Effector memory CD4-positive, alpha-beta T cell (primary cell): Measurements from ENCODE around the gene TMEM95.

Source experiments
- DNase-seq, 3 donors: peaks; one replicate each; pipeline ENCODE4 v3.0.0-alpha.2; 2020
- H3K27ac ChIP-seq: 2 replicates; pipeline ENCODE4 v1.7.0; 2013; ENCODE audit warnings: mild to moderate bottlenecking, low read length, moderate library complexity; ENCODE audit not compliant: insufficient read depth, poor library complexity, severe bottlenecking
- H3K27me3 ChIP-seq: replicated peaks from 2 replicates; pipeline ENCODE4 v1.7.0; 2013; ENCODE audit warnings: mild to moderate bottlenecking, low read length; ENCODE audit not compliant: insufficient read depth, control insufficient read depth, poor library complexity, severe bottlenecking
- H3K36me3 ChIP-seq: 2 replicates; pipeline ENCODE4 v1.7.0; 2013; ENCODE audit warnings: mild to moderate bottlenecking, low read length, moderate library complexity; ENCODE audit not compliant: control insufficient read depth, insufficient read depth
- H3K4me1 ChIP-seq: 2 replicates; pipeline ENCODE4 v1.7.0; 2013; ENCODE audit warnings: low read length, mild to moderate bottlenecking; ENCODE audit not compliant: control insufficient read depth, insufficient read depth, poor library complexity, severe bottlenecking
- H3K4me3 ChIP-seq: 2 replicates; pipeline ENCODE4 v1.7.0; 2013; ENCODE audit warnings: low read length, low read depth, mild to moderate bottlenecking; ENCODE audit not compliant: insufficient read depth, poor library complexity, severe bottlenecking
- H3K9me3 ChIP-seq: 2 replicates; pipeline ENCODE4 v1.7.0; 2013; ENCODE audit warnings: mild to moderate bottlenecking, low read length, moderate library complexity; ENCODE audit not compliant: control insufficient read depth

The TMEM95 gene

DNA sequence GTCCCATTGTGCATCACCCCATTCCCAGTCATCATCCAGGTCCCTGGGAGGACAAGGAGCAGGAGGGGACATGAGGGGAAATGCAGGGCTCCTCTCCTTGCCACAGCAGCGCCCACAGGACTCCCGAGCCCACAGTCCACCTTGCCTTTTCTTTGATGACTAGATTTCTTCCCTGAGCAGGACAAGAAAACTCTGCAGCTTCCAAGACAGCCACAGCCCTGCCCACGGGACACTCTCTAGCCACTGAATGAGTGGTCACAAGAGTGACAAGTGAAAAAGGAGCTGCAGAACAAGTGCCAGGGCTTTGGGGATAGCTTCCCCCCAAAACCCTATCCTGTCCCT, 30.5 kb upstream of the TMEM95 start:
- Histone ChIP-seq H3K4me3 (no peak overlapping the region), H3K9me3 (no peaks in the 10 kb centered on the region), H3K27me3 (no peaks in the 10 kb centered on the region), H3K4me1 (peaks cover 8% of the 10 kb centered on the region), H3K36me3 (peaks cover 53% of the 10 kb centered on the region), H3K27ac (no peak overlapping the region)
- DNase-seq, result no peak

DNA sequence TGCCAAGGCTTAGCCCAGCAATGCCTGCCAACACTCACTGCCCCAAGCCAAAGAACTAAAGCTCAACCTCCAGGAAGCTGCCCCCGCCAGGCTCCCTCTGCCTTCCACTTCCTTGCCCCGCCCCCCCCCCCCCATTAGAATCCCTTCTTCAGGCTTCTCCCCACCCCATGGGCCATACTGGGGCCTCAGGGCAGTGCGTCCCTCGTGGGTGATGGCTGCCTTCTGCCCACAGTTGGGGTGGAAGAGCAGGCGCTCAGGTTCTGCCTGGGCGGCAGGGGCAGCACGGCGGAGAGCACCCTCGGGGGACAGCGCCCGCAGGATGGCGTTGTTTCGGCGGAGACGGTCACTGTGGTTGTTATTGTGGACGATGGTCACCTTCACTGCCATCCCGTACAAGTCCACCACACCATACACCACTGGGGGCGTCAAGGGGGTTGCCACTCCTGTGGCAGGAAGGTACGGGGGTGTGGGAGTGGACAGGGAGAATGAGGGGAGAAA, 29.9 kb upstream of the TMEM95 start:
- Histone ChIP-seq H3K27me3 (no peaks in the 10 kb centered on the region), H3K36me3 (peaks cover 53% of the 10 kb centered on the region), H3K9me3 (no peaks in the 10 kb centered on the region), H3K4me3 (no peak overlapping the region), H3K4me1 (peaks cover 8% of the 10 kb centered on the region), H3K27ac (no peak overlapping the region)
- DNase-seq, result no peak

DNA sequence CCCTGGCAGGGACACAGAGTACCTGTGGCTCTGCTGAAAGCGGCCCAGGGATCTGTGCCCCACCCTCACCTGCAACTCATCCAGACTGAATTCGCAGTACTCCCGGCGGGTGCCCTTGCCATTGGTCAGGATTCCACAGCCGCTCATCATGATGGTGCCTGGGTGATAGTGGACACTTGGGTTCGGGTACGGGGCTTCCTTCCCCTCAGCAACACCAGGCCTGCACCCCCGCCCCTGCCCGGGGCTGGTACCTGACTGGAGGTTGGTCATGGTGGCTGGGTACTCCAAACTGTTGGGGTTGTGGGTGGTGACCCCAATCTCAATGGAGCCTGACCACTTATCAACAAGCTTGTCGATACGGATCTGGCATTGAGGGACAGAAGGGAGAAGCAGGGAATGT, 28.8 kb upstream of the TMEM95 start:
- H3K36me3 ChIP-seq, result peaks cover 43% of the 10 kb centered on the region
- H3K27me3 ChIP-seq, result no peaks in the 10 kb centered on the region
- H3K4me1 ChIP-seq, result peaks cover 15% of the 10 kb centered on the region
- no peak overlapping the region for H3K27ac ChIP-seq
- no peak overlapping the region for H3K4me3 ChIP-seq
- no peaks in the 10 kb centered on the region for H3K9me3 ChIP-seq
- no peak for DNase-seq

DNA sequence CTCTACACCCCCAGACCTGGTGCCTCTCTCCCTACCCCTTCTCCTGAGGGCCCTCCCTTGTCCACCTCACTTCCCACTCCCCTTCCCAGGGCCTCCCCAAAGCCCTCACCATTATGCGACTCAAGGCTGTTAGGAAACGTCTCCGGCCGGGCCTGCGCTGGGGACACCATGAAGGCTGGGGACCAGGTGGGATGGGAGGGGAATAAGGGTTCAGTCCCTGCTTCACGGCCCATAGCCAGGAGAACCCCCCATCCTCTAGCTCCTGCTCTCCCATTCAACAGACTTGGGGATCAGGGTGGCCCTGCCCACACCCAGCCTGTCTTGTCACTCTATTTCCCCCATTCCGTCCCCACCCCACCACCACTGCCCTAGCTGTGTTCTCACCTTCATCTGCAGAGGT, 27.9 kb upstream of the TMEM95 start:
- no peak for DNase-seq
- H3K4me3 ChIP-seq, result no peak overlapping the region
- H3K27me3 ChIP-seq, result no peaks in the 10 kb centered on the region
- H3K36me3 ChIP-seq, result peaks cover 35% of the 10 kb centered on the region
- H3K9me3 ChIP-seq, result no peaks in the 10 kb centered on the region
- peaks cover 19% of the 10 kb centered on the region for H3K4me1 ChIP-seq
- H3K27ac ChIP-seq, result no peak overlapping the region

DNA sequence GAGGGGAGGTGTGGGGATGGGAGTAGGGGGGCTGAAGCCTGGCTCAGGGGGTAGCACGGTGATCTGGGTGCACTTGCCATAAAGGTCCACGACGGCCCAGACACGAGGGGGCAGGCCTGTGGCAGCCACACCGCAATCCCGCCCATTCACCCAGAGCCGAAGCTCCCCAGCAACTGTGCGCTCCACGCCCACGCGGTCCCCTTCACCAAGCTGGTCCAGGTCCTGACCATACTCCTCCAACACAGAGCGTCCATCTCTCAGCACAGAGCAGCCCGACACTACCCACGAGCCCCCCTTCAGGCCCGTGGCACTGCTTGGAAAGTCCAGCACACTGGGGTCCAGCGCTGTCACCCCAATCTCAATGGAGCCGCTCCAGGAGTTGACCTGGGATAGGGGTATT, 27.5 kb upstream of the TMEM95 start:
- Histone ChIP-seq H3K27me3 (no peaks in the 10 kb centered on the region), H3K9me3 (no peaks in the 10 kb centered on the region), H3K4me3 (no peak overlapping the region), H3K27ac (no peak overlapping the region), H3K36me3 (peaks cover 32% of the 10 kb centered on the region), H3K4me1 (peaks cover 23% of the 10 kb centered on the region)
- DNase-seq, result no peak

DNA sequence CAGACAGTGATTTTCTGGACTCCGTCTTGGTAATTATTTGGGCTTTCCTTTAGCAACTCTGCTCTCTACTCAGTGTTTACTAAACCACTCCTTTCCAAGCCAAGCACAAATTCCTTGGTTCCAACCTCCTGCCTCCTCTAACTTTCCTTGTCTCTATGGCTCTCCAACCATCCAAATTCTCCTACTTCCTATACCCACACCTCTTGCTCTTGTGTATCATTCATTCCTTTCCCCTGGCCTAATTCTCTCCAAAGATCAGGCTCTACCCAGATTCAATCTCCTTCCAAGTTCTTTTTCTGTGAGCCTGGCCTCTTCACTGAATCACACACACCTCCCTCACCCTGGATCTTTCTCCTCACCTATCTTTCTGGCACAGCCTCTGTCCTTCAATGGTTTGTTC, 26.9 kb upstream of the TMEM95 start:
- no peaks in the 10 kb centered on the region for H3K9me3 ChIP-seq
- no peak overlapping the region for H3K27ac ChIP-seq

DNA sequence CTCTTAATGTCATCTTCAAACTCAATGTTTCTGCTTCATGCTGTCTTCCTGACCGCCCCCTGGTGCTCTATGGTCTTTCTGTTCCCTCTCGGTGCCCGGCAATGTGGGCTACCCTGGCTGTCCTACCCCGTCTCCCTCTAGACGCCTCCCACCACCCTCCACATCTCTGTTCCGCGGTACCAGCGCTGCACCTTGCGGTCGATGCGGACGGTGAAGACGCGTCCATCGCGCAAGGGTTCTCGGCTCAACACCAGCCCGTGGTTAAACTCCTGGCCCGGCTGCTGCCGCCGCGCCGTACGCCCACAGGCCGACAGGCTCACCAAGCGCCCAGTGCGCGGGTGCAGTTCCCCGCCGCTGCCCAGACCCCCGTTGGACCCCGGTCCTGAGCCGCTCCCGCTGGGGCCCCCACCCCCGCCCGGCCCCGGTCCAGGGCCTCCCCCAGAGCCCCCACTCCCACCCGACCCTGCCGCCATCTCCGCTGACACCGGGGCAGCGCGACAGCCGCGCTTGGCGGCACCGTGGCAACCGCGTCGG, 26.0 kb upstream of the TMEM95 start, which contains the start of gene NEURL4:
NEURL4 (minus strand) TSS at position 496 of the 534 bp plus-strand sequence; CDS start at position 473, 23 bp downstream.
- DNase-seq, result no peak
- Histone ChIP-seq H3K27me3 (no peaks in the 10 kb centered on the region), H3K36me3 (peaks cover 18% of the 10 kb centered on the region), H3K4me3 (peak within 1 kb of the TSS; percentile 90), H3K9me3 (no peaks in the 10 kb centered on the region), H3K4me1 (peaks cover 29% of the 10 kb centered on the region), H3K27ac (peak within 1 kb of the TSS; percentile 85)

More for the DNA sequence above, 26.9 kb upstream of the TMEM95 start:
- no peak overlapping the region for H3K4me3 ChIP-seq
- H3K36me3 ChIP-seq, result peaks cover 27% of the 10 kb centered on the region
- H3K4me1 ChIP-seq, result peaks cover 24% of the 10 kb centered on the region
- DNase-seq, result no peak
- H3K27me3 ChIP-seq, result no peaks in the 10 kb centered on the region

DNA sequence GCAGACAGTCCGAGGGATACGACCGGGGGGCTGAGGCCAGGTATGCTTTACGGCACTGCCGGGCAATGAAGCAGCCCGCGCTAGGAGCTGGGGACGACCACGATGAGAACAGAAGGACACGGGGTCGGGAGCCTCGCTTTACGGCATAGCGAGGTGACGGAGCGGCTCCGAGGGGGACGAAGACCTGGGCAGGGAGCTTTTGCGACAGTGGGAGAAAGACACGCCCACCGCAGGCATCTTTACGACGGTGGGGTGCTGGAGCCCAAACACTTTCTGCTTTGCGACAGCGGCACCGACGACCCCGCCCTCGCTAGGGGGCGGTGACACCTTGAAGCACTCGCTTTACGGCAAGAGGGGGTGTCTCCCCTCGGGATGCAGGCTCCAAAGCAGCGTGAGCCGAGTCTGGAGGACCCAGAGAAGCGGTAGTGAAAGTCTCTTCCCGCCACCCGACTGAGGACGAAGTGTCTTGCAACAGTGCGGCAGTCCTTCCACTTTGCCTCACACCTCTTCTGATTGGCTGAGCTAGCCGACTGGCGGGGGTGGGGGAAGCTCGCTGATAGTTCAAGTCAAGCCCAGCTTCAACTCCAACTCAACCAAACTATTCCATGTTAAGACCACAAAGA, 25.5 kb upstream of the TMEM95 start:
- Histone ChIP-seq H3K27me3 (no peaks in the 10 kb centered on the region), H3K27ac (peak overlapping the region; percentile 85), H3K9me3 (no peaks in the 10 kb centered on the region), H3K4me3 (peak overlapping the region; percentile 90), H3K36me3 (peaks cover 16% of the 10 kb centered on the region), H3K4me1 (peaks cover 28% of the 10 kb centered on the region)
- peak; percentile 90 to 95 (median 94) for DNase-seq

DNA sequence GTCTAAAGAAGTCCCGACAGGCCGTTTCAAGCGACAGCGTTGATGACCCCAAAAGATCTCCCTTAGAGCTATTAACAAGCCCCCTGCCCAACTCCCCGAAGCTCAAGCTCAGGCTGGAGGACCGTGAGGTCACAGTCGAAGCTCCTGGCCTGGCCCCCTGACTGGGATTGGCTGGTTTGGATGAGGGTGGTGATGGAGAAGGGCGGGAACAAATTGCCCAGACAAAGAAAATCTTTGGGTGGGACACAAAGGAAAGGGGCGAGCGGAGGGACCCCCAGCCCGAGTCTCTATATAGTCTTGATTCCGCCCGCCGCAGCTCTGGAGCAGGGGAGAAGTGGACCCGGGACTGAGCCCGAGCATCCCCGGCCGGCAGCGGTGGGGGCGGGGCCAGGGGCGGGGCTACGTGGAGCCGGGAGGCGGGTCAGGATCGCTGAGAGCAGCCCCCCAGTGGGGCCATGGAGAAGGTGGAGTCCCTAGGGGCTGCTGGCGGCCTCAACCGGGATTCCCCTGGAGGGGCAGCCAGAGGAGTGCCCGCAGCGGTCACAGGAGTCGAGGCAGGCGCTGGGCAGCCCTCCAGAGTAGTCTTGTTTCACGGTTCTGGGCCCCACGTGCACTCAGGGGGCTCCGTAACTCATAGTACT, 24.8 kb upstream of the TMEM95 start:
- no peaks in the 10 kb centered on the region for H3K9me3 ChIP-seq
- peaks cover 32% of the 10 kb centered on the region for H3K4me1 ChIP-seq
- no peaks in the 10 kb centered on the region for H3K27me3 ChIP-seq
- H3K27ac ChIP-seq, result peak overlapping the region; percentile 85
- peak overlapping the region; percentile 90 for H3K4me3 ChIP-seq
- H3K36me3 ChIP-seq, result peaks cover 16% of the 10 kb centered on the region
- peak; percentile 63 to 75 (median 73) for DNase-seq

DNA sequence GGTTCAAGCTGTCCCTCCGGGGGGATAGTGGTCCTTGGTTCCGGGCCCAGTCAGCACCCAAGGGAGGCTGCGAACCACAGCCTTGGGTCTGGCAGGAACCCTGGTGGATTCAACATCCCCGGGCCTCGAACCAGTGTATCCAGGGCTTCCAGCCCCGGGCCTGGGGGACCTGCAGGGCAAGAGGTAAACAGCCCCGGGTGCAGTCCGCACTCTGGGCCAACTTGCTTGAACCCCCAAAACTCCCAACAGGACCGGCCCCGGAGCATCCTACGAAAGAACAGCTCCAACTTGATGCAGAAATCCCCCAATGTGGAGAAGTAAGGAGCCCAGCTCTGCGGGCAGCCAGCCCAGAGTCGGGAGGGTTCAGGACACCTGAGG, 24.3 kb upstream of the TMEM95 start:
- Histone ChIP-seq H3K4me1 (peaks cover 37% of the 10 kb centered on the region), H3K27ac (peak overlapping the region; percentile 85), H3K9me3 (no peaks in the 10 kb centered on the region), H3K4me3 (peak overlapping the region; percentile 90), H3K36me3 (peaks cover 11% of the 10 kb centered on the region), H3K27me3 (no peaks in the 10 kb centered on the region)
- DNase-seq, result no peak
